Neural progenitor cell (in vitro differentiated cells): ENCODE results near the gene RSU1.

Source experiments
- EZH2 ChIP-seq: fragments of 200-600 bp; sonication (generic); IDR thresholded peaks from 2 replicates; pipeline ENCODE4 v1.6.1; 2017; ENCODE audit warnings: antibody characterized with exemption, mild to moderate bottlenecking, moderate library complexity
- EZH2phosphoT487 ChIP-seq: fragments of 200-600 bp; sonication (generic); IDR thresholded peaks from 2 replicates; pipeline ENCODE4 v1.6.1; 2017; ENCODE audit warnings: antibody characterized with exemption
- TF ChIP-seq, protein P1 (sequence below): fragments of 200-600 bp; sonication (generic); IDR thresholded peaks from 2 replicates; pipeline ENCODE4 v1.5.1; 2017; ENCODE audit warnings: antibody characterized with exemption, mild to moderate bottlenecking

DNA sequence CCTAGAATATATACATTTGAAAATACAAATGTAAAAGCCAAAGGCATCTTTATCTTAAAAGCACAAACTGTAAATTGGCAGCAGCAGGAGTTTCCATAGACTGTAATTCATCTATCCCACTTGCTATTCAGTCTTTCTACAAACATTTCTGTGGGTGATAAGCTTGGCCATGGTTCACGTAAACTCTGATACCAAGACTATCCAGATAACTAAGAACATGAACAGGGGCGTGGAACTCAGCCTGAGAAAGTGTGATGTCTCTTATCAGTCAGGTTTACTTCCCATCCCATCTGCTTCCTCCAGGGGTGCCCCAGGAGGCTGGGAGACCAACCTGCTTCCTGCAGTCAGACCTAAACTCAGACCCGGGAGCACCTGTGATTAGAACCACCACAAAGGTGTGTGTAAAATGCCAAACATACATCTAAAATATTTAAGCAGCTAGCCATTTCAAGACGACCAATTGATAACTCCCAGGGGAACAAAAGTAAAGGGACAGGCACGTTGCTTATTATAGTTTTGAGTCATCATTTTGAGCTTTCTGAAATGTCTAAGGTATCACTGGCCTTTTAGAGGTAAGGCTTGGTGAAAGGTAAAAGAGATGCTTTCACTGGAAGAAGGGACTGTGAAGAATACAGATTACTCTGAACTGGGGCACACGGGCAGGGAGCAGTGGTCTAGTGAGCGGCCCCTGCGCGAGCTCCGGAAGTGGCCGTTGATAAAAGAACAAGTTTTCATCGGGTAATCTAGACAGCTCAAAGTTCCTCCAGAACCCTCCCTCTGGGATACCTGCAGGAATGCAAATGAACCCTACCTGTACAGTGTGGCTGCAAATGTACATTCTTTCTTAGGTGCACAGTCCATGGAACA lies 51.5 kb downstream of the RSU1 start:
- TF ChIP-seq, protein P1, sequence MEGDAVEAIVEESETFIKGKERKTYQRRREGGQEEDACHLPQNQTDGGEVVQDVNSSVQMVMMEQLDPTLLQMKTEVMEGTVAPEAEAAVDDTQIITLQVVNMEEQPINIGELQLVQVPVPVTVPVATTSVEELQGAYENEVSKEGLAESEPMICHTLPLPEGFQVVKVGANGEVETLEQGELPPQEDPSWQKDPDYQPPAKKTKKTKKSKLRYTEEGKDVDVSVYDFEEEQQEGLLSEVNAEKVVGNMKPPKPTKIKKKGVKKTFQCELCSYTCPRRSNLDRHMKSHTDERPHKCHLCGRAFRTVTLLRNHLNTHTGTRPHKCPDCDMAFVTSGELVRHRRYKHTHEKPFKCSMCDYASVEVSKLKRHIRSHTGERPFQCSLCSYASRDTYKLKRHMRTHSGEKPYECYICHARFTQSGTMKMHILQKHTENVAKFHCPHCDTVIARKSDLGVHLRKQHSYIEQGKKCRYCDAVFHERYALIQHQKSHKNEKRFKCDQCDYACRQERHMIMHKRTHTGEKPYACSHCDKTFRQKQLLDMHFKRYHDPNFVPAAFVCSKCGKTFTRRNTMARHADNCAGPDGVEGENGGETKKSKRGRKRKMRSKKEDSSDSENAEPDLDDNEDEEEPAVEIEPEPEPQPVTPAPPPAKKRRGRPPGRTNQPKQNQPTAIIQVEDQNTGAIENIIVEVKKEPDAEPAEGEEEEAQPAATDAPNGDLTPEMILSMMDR: no peak
- TF ChIP-seq EZH2: no peak
- TF ChIP-seq EZH2phosphoT487: no peak
